ENCODE results near the gene ECI1. TPM values are rescaled to one million over a fixed set of nuclear protein-coding genes. Genes with fewer than 3 reads are reported as not detected.

ECI1 gene
- total and polyA plus RNA-seq, 9 donors = 44.4 to 81.7 (median 59.3) TPM

GRCh38 chr16:2256531-2257140 is 5.2 kb upstream of the ECI1 start:
- DNase-seq = no peak
- H3K36me3 ChIP-seq (ENCODE audit: control insufficient read depth, insufficient read depth, low read length) = peaks cover 69% of the 10 kb centered on the region
- WGBS (ENCODE audit: insufficient coverage) = 76% methylated on average over 8 of the region's 12 CpGs

DNA sequence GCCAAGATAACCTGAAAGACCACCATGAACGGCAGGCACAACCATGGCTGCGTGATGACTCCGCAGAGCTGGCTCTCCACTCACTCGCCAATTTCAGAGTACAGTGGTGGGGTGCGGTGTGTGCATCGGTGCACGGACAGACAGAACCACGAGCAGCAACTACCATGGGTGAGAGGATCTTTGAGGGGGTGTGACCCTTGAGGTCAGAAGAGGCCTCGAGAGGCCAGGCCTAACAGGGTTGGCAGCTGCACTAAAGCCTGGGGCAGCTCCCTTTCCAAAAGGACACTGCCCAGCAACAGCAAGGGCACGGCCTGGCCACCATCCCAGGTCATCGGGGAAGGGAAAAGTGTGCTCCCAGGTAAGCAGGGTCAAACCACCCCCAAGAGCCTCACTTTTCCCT is 1.9 kb upstream of the ECI1 start:
- Histone ChIP-seq H3K9me3 (replicated peaks; ENCODE audit: control insufficient read depth, low read depth, low read length) (no peaks in the 10 kb centered on the region), H3K4me1 (ENCODE audit: control insufficient read depth, insufficient read depth, low read length) (peaks cover 16% of the 10 kb centered on the region), H3K4me3 (ENCODE audit: low read length) (no peak overlapping the region), H3K27me3 (ENCODE audit: control insufficient read depth, insufficient read depth, low read length) (no peaks in the 10 kb centered on the region), H3K36me3 (ENCODE audit: control insufficient read depth, insufficient read depth, low read length) (peaks cover 59% of the 10 kb centered on the region), H3K27ac (ENCODE audit: low read length) (no peak overlapping the region)
- no peak for DNase-seq
- WGBS (ENCODE audit: insufficient coverage) = 84% methylated on average over 8 of the region's 11 CpGs

More at GRCh38 chr16:2256531-2257140, 5.2 kb upstream of the ECI1 start:
- Histone ChIP-seq H3K9me3 (replicated peaks; ENCODE audit: control insufficient read depth, low read depth, low read length) (no peaks in the 10 kb centered on the region), H3K4me3 (ENCODE audit: low read length) (no peak overlapping the region), H3K4me1 (ENCODE audit: control insufficient read depth, insufficient read depth, low read length) (peaks cover 7% of the 10 kb centered on the region), H3K27ac (ENCODE audit: low read length) (no peak overlapping the region), H3K27me3 (ENCODE audit: control insufficient read depth, insufficient read depth, low read length) (no peaks in the 10 kb centered on the region)

DNA sequence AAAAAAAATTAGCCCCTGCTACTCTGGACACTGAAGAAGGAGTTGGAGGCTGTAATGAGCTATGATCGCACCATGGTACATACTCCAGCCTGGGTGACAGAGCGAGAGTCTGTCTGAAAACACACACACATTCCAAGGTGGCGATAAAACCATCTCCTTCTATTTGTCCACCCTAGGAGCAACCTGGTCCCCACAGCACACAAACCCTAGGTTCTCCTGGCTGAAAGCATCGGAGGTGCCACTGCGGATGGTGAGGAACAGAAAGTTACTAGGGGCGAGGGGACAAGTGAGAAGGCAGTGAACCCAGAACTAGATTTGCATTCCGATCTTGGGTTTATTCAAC is 1.4 kb upstream of the ECI1 start:
- DNase-seq = no peak
- Histone ChIP-seq H3K27me3 (ENCODE audit: control insufficient read depth, insufficient read depth, low read length) (no peaks in the 10 kb centered on the region), H3K4me1 (ENCODE audit: control insufficient read depth, insufficient read depth, low read length) (peaks cover 16% of the 10 kb centered on the region), H3K27ac (ENCODE audit: low read length) (no peak overlapping the region), H3K9me3 (replicated peaks; ENCODE audit: control insufficient read depth, low read depth, low read length) (no peaks in the 10 kb centered on the region), H3K36me3 (ENCODE audit: control insufficient read depth, insufficient read depth, low read length) (peaks cover 56% of the 10 kb centered on the region), H3K4me3 (ENCODE audit: low read length) (no peak overlapping the region)
- no CpG with 5 or more reads among the region's 7 CpGs for WGBS (ENCODE audit: insufficient coverage)

- Histone ChIP-seq H3K27ac (ENCODE audit: low read length) (peak overlapping the region; percentile 74), H3K9me3 (replicated peaks; ENCODE audit: control insufficient read depth, low read depth, low read length) (no peaks in the 10 kb centered on the region), H3K4me1 (ENCODE audit: control insufficient read depth, insufficient read depth, low read length) (peaks cover 16% of the 10 kb centered on the region), H3K36me3 (ENCODE audit: control insufficient read depth, insufficient read depth, low read length) (peaks cover 55% of the 10 kb centered on the region), H3K27me3 (ENCODE audit: control insufficient read depth, insufficient read depth, low read length) (no peaks in the 10 kb centered on the region), H3K4me3 (ENCODE audit: low read length) (peak overlapping the region; percentile 68)
- no peak for DNase-seq
- 0% methylated on average over 25 of the region's 35 CpGs for WGBS (ENCODE audit: insufficient coverage)
These were observed 613 bp downstream of the ECI1 start for GRCh38 chr16:2250652-2251295.

GRCh38 chr16:2246301-2246885 is 5.0 kb downstream of the ECI1 start:
- Histone ChIP-seq H3K36me3 (ENCODE audit: control insufficient read depth, insufficient read depth, low read length) (peaks cover 61% of the 10 kb centered on the region), H3K4me1 (ENCODE audit: control insufficient read depth, insufficient read depth, low read length) (peaks cover 8% of the 10 kb centered on the region), H3K27ac (ENCODE audit: low read length) (no peak overlapping the region), H3K27me3 (ENCODE audit: control insufficient read depth, insufficient read depth, low read length) (no peaks in the 10 kb centered on the region), H3K9me3 (replicated peaks; ENCODE audit: control insufficient read depth, low read depth, low read length) (no peaks in the 10 kb centered on the region), H3K4me3 (ENCODE audit: low read length) (no peak overlapping the region)
- no peak for DNase-seq
- 91% methylated on average over 15 of the region's 18 CpGs for WGBS (ENCODE audit: insufficient coverage)

GRCh38 chr16:2244926-2245795 is 6.2 kb downstream of the ECI1 start:
- Histone ChIP-seq H3K9me3 (replicated peaks; ENCODE audit: control insufficient read depth, low read depth, low read length) (no peaks in the 10 kb centered on the region), H3K27ac (ENCODE audit: low read length) (no peak overlapping the region), H3K36me3 (ENCODE audit: control insufficient read depth, insufficient read depth, low read length) (peaks cover 70% of the 10 kb centered on the region), H3K27me3 (ENCODE audit: control insufficient read depth, insufficient read depth, low read length) (no peaks in the 10 kb centered on the region), H3K4me1 (ENCODE audit: control insufficient read depth, insufficient read depth, low read length) (peaks cover under 1% of the 10 kb centered on the region), H3K4me3 (ENCODE audit: low read length) (no peak overlapping the region)
- no peak for DNase-seq
- 94% methylated on average over 27 of the region's 30 CpGs for WGBS (ENCODE audit: insufficient coverage)

DNA sequence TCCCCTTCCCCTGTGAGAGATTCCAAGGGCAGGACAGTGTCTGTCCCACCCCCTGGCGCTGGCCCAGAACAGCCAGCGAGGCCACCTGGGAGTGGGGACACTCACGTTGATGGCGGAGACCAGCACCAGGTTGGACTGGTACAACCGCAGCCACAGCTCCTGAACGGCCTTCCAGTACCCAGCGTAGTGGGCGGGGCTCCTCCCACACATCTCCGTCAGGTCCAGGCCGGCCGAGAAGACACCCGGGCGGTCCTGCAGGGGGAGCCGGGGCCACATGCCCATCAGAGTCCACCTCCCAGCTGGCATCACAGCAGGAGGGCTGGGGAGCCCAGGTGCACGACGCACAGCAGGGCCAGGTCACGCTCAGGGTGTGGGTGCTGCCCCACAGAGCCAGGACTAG is 7.1 kb downstream of the ECI1 start:
- H3K36me3 ChIP-seq (ENCODE audit: control insufficient read depth, insufficient read depth, low read length) = peaks cover 75% of the 10 kb centered on the region
- 71% methylated on average over 14 of the region's 17 CpGs for WGBS (ENCODE audit: insufficient coverage)

DNA sequence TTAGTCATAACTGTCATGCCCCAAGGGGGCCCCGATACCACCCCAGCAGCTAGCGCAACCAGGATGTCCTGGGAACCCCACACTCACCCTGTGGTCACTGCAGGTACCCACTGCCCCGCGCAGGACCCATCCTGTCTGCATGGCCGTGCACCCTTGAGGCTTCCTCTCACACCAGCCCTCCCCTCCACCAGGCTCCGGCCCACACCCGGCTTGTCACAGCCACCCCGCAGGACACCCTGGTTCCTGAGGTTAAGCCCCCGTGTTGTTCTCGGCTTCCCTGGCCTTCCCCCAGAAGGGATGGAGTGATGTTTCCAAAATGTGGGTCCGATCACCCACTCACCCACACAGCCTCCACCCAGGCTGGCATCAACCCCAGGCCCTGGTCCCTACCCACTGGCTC is 7.6 kb downstream of the ECI1 start:
- Histone ChIP-seq H3K9me3 (replicated peaks; ENCODE audit: control insufficient read depth, low read depth, low read length) (no peaks in the 10 kb centered on the region), H3K36me3 (ENCODE audit: control insufficient read depth, insufficient read depth, low read length) (peaks cover 79% of the 10 kb centered on the region), H3K4me1 (ENCODE audit: control insufficient read depth, insufficient read depth, low read length) (no peaks in the 10 kb centered on the region), H3K27ac (ENCODE audit: low read length) (no peak overlapping the region), H3K4me3 (ENCODE audit: low read length) (no peak overlapping the region), H3K27me3 (ENCODE audit: control insufficient read depth, insufficient read depth, low read length) (no peaks in the 10 kb centered on the region)
- WGBS (ENCODE audit: insufficient coverage) = 99% methylated on average over 7 of the region's 11 CpGs
- no peak for DNase-seq

More for the DNA sequence above, 7.1 kb downstream of the ECI1 start:
- Histone ChIP-seq H3K9me3 (replicated peaks; ENCODE audit: control insufficient read depth, low read depth, low read length) (no peaks in the 10 kb centered on the region), H3K4me3 (ENCODE audit: low read length) (no peak overlapping the region), H3K27ac (ENCODE audit: low read length) (no peak overlapping the region), H3K27me3 (ENCODE audit: control insufficient read depth, insufficient read depth, low read length) (no peaks in the 10 kb centered on the region), H3K4me1 (ENCODE audit: control insufficient read depth, insufficient read depth, low read length) (no peaks in the 10 kb centered on the region)
- DNase-seq = no peak

GRCh38 chr16:2243031-2243528 is 8.3 kb downstream of the ECI1 start:
- DNase-seq = no peak
- Histone ChIP-seq H3K36me3 (ENCODE audit: control insufficient read depth, insufficient read depth, low read length) (peaks cover 75% of the 10 kb centered on the region), H3K4me1 (ENCODE audit: control insufficient read depth, insufficient read depth, low read length) (no peaks in the 10 kb centered on the region), H3K27ac (ENCODE audit: low read length) (no peak overlapping the region), H3K4me3 (ENCODE audit: low read length) (no peak overlapping the region), H3K9me3 (replicated peaks; ENCODE audit: control insufficient read depth, low read depth, low read length) (no peaks in the 10 kb centered on the region), H3K27me3 (ENCODE audit: control insufficient read depth, insufficient read depth, low read length) (peaks cover 7% of the 10 kb centered on the region)
- WGBS (ENCODE audit: insufficient coverage) = 96% methylated on average over 19 of the region's 19 CpGs

GRCh38 chr16:2242598-2242997 is 8.8 kb downstream of the ECI1 start:
- Histone ChIP-seq H3K4me1 (ENCODE audit: control insufficient read depth, insufficient read depth, low read length) (peaks cover 4% of the 10 kb centered on the region), H3K27ac (ENCODE audit: low read length) (no peak overlapping the region), H3K9me3 (replicated peaks; ENCODE audit: control insufficient read depth, low read depth, low read length) (no peaks in the 10 kb centered on the region), H3K36me3 (ENCODE audit: control insufficient read depth, insufficient read depth, low read length) (peaks cover 73% of the 10 kb centered on the region), H3K4me3 (ENCODE audit: low read length) (no peak overlapping the region), H3K27me3 (ENCODE audit: control insufficient read depth, insufficient read depth, low read length) (peaks cover 12% of the 10 kb centered on the region)
- DNase-seq = no peak
- 77% methylated on average over 11 of the region's 11 CpGs for WGBS (ENCODE audit: insufficient coverage)

Measured in muscle of leg (tissue), 11 donors.